ENCODE data around the gene PTPRN.

The PTPRN gene

DNA sequence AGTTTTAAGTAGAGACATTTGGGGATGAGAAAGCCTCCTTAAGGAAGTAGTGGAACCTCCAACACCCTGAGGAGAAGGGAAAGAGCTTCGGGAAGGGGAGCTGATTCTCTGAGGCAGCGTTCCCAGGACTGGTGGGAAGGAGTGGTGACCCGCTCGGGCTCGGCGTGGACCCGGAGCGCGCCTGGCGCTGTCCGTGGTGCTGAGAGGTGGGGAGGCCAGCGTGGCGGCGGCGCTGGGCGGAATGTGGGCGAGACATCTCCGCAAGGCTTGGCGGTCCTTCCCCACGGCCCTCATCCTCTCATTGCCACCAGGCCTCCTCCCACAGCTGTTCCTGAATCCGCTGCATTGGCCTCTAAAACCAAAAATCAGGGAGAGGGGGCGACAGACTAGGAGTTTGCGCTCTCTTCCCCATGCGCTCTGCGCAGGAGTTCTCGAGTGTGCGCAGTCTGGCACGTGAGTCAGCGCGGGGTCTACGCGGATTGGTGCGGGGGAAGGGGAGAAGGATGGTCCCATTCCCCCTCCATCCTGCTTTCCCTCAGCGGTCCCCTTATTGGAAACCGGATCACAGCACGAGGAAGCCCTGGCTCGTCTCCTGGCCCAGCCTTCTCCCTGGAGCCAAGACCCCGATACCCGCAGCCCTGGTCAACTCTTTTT lies 22.5 kb upstream of the PTPRN start:
- 0 out of 2 replicates have a peak, but pooled peaks cover 4% of the 10 kb centered on the region for H3K9me3 ChIP-seq (ENCODE audit: low read length)
- no peak overlapping the region for H3K4me3 ChIP-seq (ENCODE audit: low read depth, low read length, poor library complexity, severe bottlenecking)
- no peaks in the 10 kb centered on the region for H3F3A ChIP-seq (ENCODE audit: insufficient read depth, low read length)
- H3K4me2 ChIP-seq (ENCODE audit: low read length) = no peak overlapping the region
- no peaks in the 10 kb centered on the region for H3K36me3 ChIP-seq (ENCODE audit: insufficient read depth, low read length)
- H3K79me2 ChIP-seq (ENCODE audit: insufficient read depth, low read length) = no peaks in the 10 kb centered on the region
- H3K27ac ChIP-seq (ENCODE audit: low read depth, low read length, poor library complexity, severe bottlenecking) = no peak overlapping the region
- H3K9ac ChIP-seq (ENCODE audit: low read length) = no peak overlapping the region
- H3K27me3 ChIP-seq (ENCODE audit: insufficient read depth, low read length) = no peaks in the 10 kb centered on the region; the same call in 1 of the 2 replicates
- no peaks in the 10 kb centered on the region for H3K9me2 ChIP-seq (ENCODE audit: low read depth, low read length)
- no peaks in the 10 kb centered on the region for H4K20me1 ChIP-seq (ENCODE audit: insufficient read depth, low read length)
- no peak overlapping the region for H2AFZ ChIP-seq (ENCODE audit: low read length)
- no peaks in the 10 kb centered on the region for H3K4me1 ChIP-seq (ENCODE audit: insufficient read depth, low read length, severe bottlenecking)
- TF ChIP-seq CTCF (IDR thresholded peaks at IDR 0.05; ENCODE audit: low read length) (no peak), EZH2 (IDR thresholded peaks at IDR 0.05; ENCODE audit: borderline replicate concordance, low read length) (no peak)

- Histone ChIP-seq H2AFZ (ENCODE audit: low read length) (no peak overlapping the region), H3K27ac (ENCODE audit: low read depth, low read length, poor library complexity, severe bottlenecking) (no peak overlapping the region), H3K36me3 (ENCODE audit: insufficient read depth, low read length) (no peaks in the 10 kb centered on the region), H4K20me1 (ENCODE audit: insufficient read depth, low read length) (no peaks in the 10 kb centered on the region), H3K9ac (ENCODE audit: low read length) (no peak overlapping the region), H3K79me2 (ENCODE audit: insufficient read depth, low read length) (no peaks in the 10 kb centered on the region), H3K27me3 (ENCODE audit: insufficient read depth, low read length) (no peaks in the 10 kb centered on the region), H3K4me1 (ENCODE audit: insufficient read depth, low read length, severe bottlenecking) (no peaks in the 10 kb centered on the region), H3K4me2 (ENCODE audit: low read length) (no peak overlapping the region), H3K4me3 (ENCODE audit: low read depth, low read length, poor library complexity, severe bottlenecking) (no peak overlapping the region), H3K9me2 (ENCODE audit: low read depth, low read length) (no peaks in the 10 kb centered on the region), H3F3A (ENCODE audit: insufficient read depth, low read length) (no peaks in the 10 kb centered on the region), H3K9me3 (ENCODE audit: low read length) (no peaks in the 10 kb centered on the region)
- TF ChIP-seq EZH2 (IDR thresholded peaks at IDR 0.05; ENCODE audit: borderline replicate concordance, low read length) = no peak
- no peak for TF ChIP-seq CTCF (IDR thresholded peaks at IDR 0.05; ENCODE audit: low read length)
Observed at GRCh38 chr2:219327719-219328118, 18.5 kb upstream of the PTPRN start.

DNA sequence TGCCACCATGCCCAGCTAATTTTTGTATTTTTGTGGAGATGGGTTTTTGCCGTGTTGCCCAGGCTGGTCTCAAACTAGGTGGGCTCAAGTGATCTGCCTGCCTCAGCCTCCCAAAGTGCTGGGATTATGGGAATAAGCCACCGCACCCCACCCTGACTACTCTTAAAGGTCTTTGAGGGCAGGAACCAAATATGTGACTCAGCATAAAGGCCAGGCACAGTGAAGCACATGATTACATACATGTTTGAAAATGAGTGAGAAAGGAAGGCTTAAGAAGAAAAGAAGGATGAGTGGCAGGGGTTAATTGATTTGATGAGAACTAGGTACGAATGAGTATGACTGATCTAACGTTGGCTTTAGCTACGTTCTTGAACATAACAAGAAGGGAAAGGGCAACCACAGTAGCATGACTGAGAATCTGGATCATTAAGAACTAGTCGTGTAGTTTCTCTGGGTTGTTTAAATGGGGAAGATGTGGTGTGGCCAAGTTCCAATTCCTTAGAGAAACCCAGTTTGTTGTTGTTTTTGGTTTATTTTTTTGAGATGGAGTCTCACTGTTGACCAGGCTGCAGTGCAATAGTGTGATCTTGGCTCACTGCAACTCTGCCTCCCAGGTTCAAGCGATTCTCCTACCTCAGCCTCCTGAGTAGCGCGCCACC lies 16.6 kb upstream of the PTPRN start:
- Histone ChIP-seq H3K79me2 (ENCODE audit: insufficient read depth, low read length) (no peaks in the 10 kb centered on the region), H3K9ac (ENCODE audit: low read length) (no peak overlapping the region), H3F3A (ENCODE audit: insufficient read depth, low read length) (no peaks in the 10 kb centered on the region), H3K27ac (ENCODE audit: low read depth, low read length, poor library complexity, severe bottlenecking) (no peak overlapping the region), H4K20me1 (ENCODE audit: insufficient read depth, low read length) (no peaks in the 10 kb centered on the region), H2AFZ (ENCODE audit: low read length) (no peak overlapping the region), H3K4me3 (ENCODE audit: low read depth, low read length, poor library complexity, severe bottlenecking) (no peak overlapping the region), H3K4me1 (ENCODE audit: insufficient read depth, low read length, severe bottlenecking) (no peaks in the 10 kb centered on the region), H3K9me3 (ENCODE audit: low read length) (no peaks in the 10 kb centered on the region), H3K27me3 (ENCODE audit: insufficient read depth, low read length) (no peaks in the 10 kb centered on the region), H3K4me2 (ENCODE audit: low read length) (no peak overlapping the region), H3K36me3 (ENCODE audit: insufficient read depth, low read length) (no peaks in the 10 kb centered on the region), H3K9me2 (ENCODE audit: low read depth, low read length) (no peaks in the 10 kb centered on the region)
- TF ChIP-seq EZH2 (IDR thresholded peaks at IDR 0.05; ENCODE audit: borderline replicate concordance, low read length) = no peak
- TF ChIP-seq CTCF (IDR thresholded peaks at IDR 0.05; ENCODE audit: low read length) = no peak
